IMR-90 (cell line): ENCODE measurements around the gene SLC18A2. TPM values are rescaled to one million over a fixed set of nuclear protein-coding genes. Genes with fewer than 3 reads are reported as not detected.

Source experiments
- ATAC-seq: fragments of 200-7000 bp; cut with Tn5 transposase; 2 replicates; pipeline ENCODE4 v1.9.1; 2020; ENCODE audit warnings: low read depth, mild to moderate bottlenecking, moderate library complexity
- BruUV-seq: library from RNA; stranded (reverse); fragments of 400-500 nt; replicated peaks from 2 replicates; lab custom pipeline; 2021; lab: Mats Ljungman, UMichigan
- CTCF ChIA-PET: fragments of 300-600 bp; formaldehyde crosslinking; extraction: SDS; loops from one replicate; lab custom pipeline; 2021; ENCODE audit warnings: antibody characterized with exemption; lab: Yijun Ruan, JAX
- POLR2A ChIA-PET: fragments of 300-600 bp; sonication (Branson Sonifier 250); formaldehyde crosslinking; loops from one replicate; lab custom pipeline; 2022; ENCODE audit warnings: antibody characterized with exemption; ENCODE audit not compliant: unreplicated experiment; lab: Charles Lee
- DNase-seq: peaks from one replicate; pipeline ENCODE4 v3.0.0; 2013
- H2AFZ ChIP-seq: replicated peaks from 2 replicates; pipeline ENCODE3; 2013; ENCODE audit warnings: low read length, mild to moderate bottlenecking; ENCODE audit not compliant: poor library complexity
- H2AK5ac ChIP-seq: 2 replicates; pipeline ENCODE4 v1.6.1; 2013; ENCODE audit warnings: low read depth, low read length, inconsistent platforms
- H2AK9ac ChIP-seq: replicated peaks from 2 replicates; pipeline ENCODE3; 2013; ENCODE audit warnings: mild to moderate bottlenecking, low read depth, low read length, moderate library complexity; ENCODE audit not compliant: poor library complexity
- H2BK120ac ChIP-seq: 2 replicates; pipeline ENCODE4 v1.6.1; 2013; ENCODE audit warnings: low read depth, low read length, inconsistent platforms
- H2BK15ac ChIP-seq: 3 replicates; pipeline ENCODE4 v1.6.1; 2013; ENCODE audit warnings: low read depth, low read length, inconsistent platforms
- H2BK20ac ChIP-seq: 2 replicates; pipeline ENCODE4 v1.6.1; 2013; ENCODE audit warnings: low read depth, mild to moderate bottlenecking, inconsistent platforms, low read length, moderate library complexity
- H2BK5ac ChIP-seq: 2 replicates; pipeline ENCODE4 v1.6.1; 2013; ENCODE audit warnings: mild to moderate bottlenecking, low read depth, low read length, inconsistent platforms; ENCODE audit not compliant: poor library complexity, severe bottlenecking
- H3K14ac ChIP-seq: replicated peaks from 2 replicates; pipeline ENCODE4 v1.6.1; 2013; ENCODE audit warnings: low read depth, low read length, inconsistent platforms
- H3K18ac ChIP-seq: 2 replicates; pipeline ENCODE4 v1.6.1; 2013; ENCODE audit warnings: low read depth, low read length, control low read depth
- H3K23ac ChIP-seq: 2 replicates; pipeline ENCODE4 v1.6.1; 2013; ENCODE audit warnings: low read depth, low read length, inconsistent platforms
- H3K27ac ChIP-seq: 2 replicates; pipeline ENCODE4 v1.5.1; 2013; ENCODE audit warnings: mild to moderate bottlenecking, control low read depth, low read length; ENCODE audit not compliant: insufficient read depth
- H3K27me3 ChIP-seq: 2 replicates; pipeline ENCODE4 v1.6.1; 2013; ENCODE audit warnings: low read length; ENCODE audit not compliant: control insufficient read depth, insufficient read depth
- H3K36me3 ChIP-seq: 2 replicates; pipeline ENCODE4 v1.6.1; 2013; ENCODE audit warnings: low read length, mixed read lengths; ENCODE audit not compliant: control insufficient read depth, insufficient read depth
- H3K4ac ChIP-seq: 2 replicates; pipeline ENCODE4 v1.6.1; 2013; ENCODE audit warnings: low read depth, low read length, inconsistent platforms
- H3K4me1 ChIP-seq: 2 replicates; pipeline ENCODE4 v1.6.1; 2013; ENCODE audit warnings: low read length, mixed read lengths; ENCODE audit not compliant: control insufficient read depth, insufficient read depth
- H3K4me2 ChIP-seq: 2 replicates; pipeline ENCODE4 v1.6.1; 2013; ENCODE audit warnings: low read depth, mild to moderate bottlenecking, control low read depth, low read length, moderate library complexity
- H3K4me3 ChIP-seq: 2 replicates; pipeline ENCODE4 v1.5.1; 2013; ENCODE audit warnings: low read depth, mild to moderate bottlenecking, control low read depth, low read length, moderate library complexity; ENCODE audit not compliant: insufficient read depth
- H3K56ac ChIP-seq: 2 replicates; pipeline ENCODE4 v1.6.1; 2013; ENCODE audit warnings: low read length, inconsistent platforms; ENCODE audit not compliant: insufficient read depth; ENCODE audit errors: extremely low read depth
- H3K79me1 ChIP-seq, 2 experiments: 2 replicates each; pipeline ENCODE4 v1.6.1; 2013; ENCODE audit warnings: low read length in 2 of 2, inconsistent platforms in 1 of 2, low read depth in 1 of 2
- H3K9ac ChIP-seq: 2 replicates; pipeline ENCODE4 v1.6.1; 2013; ENCODE audit warnings: low read depth, low read length, control low read depth
- H3K9me1 ChIP-seq: 2 replicates; pipeline ENCODE4 v1.6.1; 2013; ENCODE audit warnings: low read length, inconsistent platforms; ENCODE audit not compliant: insufficient read depth
- H3K9me3 ChIP-seq: 2 replicates; pipeline ENCODE4 v1.6.1; 2013; ENCODE audit warnings: low read length; ENCODE audit not compliant: control insufficient read depth, insufficient read depth
- H4K20me1 ChIP-seq: 2 replicates; pipeline ENCODE4 v1.6.1; 2013; ENCODE audit warnings: low read length, inconsistent platforms; ENCODE audit not compliant: insufficient read depth
- H4K5ac ChIP-seq: 2 replicates; pipeline ENCODE4 v1.6.1; 2013; ENCODE audit warnings: mild to moderate bottlenecking, low read depth, low read length, control low read depth
- H4K8ac ChIP-seq, 2 experiments: 2 replicates each; pipeline ENCODE4 v1.6.1; 2013; ENCODE audit warnings: low read depth in 2 of 2, low read length in 2 of 2, control low read depth in 1 of 2, inconsistent platforms in 1 of 2
- H4K91ac ChIP-seq: 2 replicates; pipeline ENCODE4 v1.6.1; 2013; ENCODE audit warnings: low read depth, low read length, inconsistent platforms; ENCODE audit not compliant: insufficient read depth
- MAZ ChIP-seq: IDR thresholded peaks from 2 replicates; pipeline ENCODE4 v1.6.1; 2012; ENCODE audit warnings: low read depth, mild to moderate bottlenecking, low read length, improper control_type of control experiment, moderate library complexity, borderline replicate concordance
- RAD21 ChIP-seq: IDR thresholded peaks from 2 replicates; pipeline ENCODE4 v1.6.1; 2012; ENCODE audit warnings: low read length, improper control_type of control experiment
- SMC3 ChIP-seq: fragments of 150-350 bp; IDR thresholded peaks from 2 replicates; pipeline ENCODE4 v1.6.1; 2016; ENCODE audit warnings: low read depth, mild to moderate bottlenecking, antibody characterized with exemption, low read length, moderate library complexity
- WGBS, 2 experiments: methylation state at CpG; one replicate each; pipeline versions ENCODE4 v1.1.5 to v1.1.7; 2013; ENCODE audit warnings: missing lambda C conversion rate in 2 of 2; ENCODE audit not compliant: insufficient read length in 1 of 2; ENCODE audit errors: extremely low coverage in 2 of 2; 5-methylcytosine and 5-hydroxymethylcytosine counted together
- dilution Hi-C: fragments of 300-500 bp; cut with HindIII; formaldehyde crosslinking; loops from one replicate; pipeline ENCODE4 v1.14.3; 2018; ENCODE audit warnings: low sequenced_read_pairs; ENCODE audit not compliant: unreplicated experiment
- in situ Hi-C: fragments of 300-500 bp; cut with MboI; formaldehyde crosslinking; loops from 3 replicates; pipeline ENCODE4 v1.14.3; 2019; ENCODE audit warnings: low sequenced_read_pairs, inconsistent platforms, mixed read lengths
- intact Hi-C: fragments of 100-400 bp; cut with micrococcal nuclease; formaldehyde crosslinking; loops from 2 replicates; pipeline ENCODE4 v1.10.0; 2022
- polyA plus RNA-seq, 3 experiments: library from polyadenylated mRNA; depleted of rRNA; stranded (reverse); fragments of >200 nt; gene quantifications; 2 replicates each; pipeline ENCODE4 v1.2.3, GENCODE V29; 2012; ENCODE audit warnings: low replicate concordance in 1 of 3
- total RNA-seq: library from RNA; depleted of rRNA; stranded (reverse); fragments of >200 nt; gene quantifications from 2 replicates; pipeline ENCODE4 v1.2.3, GENCODE V29; 2012
- TF ChIP-seq, protein P1 (sequence below): fragments of 150-350 bp; IDR thresholded peaks from 2 replicates; pipeline ENCODE4 v1.6.1; 2017; ENCODE audit warnings: mild to moderate bottlenecking, antibody characterized with exemption, low read length, low read depth

The SLC18A2 gene
- total and polyA plus RNA-seq, 2 of the 4 experiments (the other 2 are of a cell fraction), result not detected

GRCh38 chr10:117277675-117278074 lies 36.8 kb downstream of the SLC18A2 start:
- Histone ChIP-seq H3K14ac (no peak overlapping the region), H4K8ac (no peak overlapping the region), H3K4me1 (no peaks in the 10 kb centered on the region), H3K27ac (no peak overlapping the region), H3K36me3 (no peaks in the 10 kb centered on the region), H2AK5ac (no peak overlapping the region), H3K27me3 (no peaks in the 10 kb centered on the region), H4K20me1 (no peaks in the 10 kb centered on the region), H2AK9ac (no peak overlapping the region), H2BK15ac (no peak overlapping the region), H2BK120ac (no peak overlapping the region), H3K56ac (no peak overlapping the region), H3K79me1 (no peaks in the 10 kb centered on the region), H3K18ac (no peak overlapping the region), H2BK5ac (no peak overlapping the region), H3K23ac (no peak overlapping the region), H4K91ac (no peak overlapping the region), H4K5ac (no peak overlapping the region), H3K9me1 (no peaks in the 10 kb centered on the region), H3K9me3 (no peaks in the 10 kb centered on the region), H3K4ac (no peak overlapping the region), H3K4me2 (no peak overlapping the region), H3K9ac (no peak overlapping the region), H3K4me3 (no peak overlapping the region), H2BK20ac (no peak overlapping the region), H2AFZ (no peak overlapping the region)
- dilution Hi-C loops, result no loop called here
- in situ Hi-C loops, result no loop called here
- DNase-seq (no peak), ATAC-seq (no peak)
- no peak for TF ChIP-seq RAD21
- no peak for TF ChIP-seq MAZ
- TF ChIP-seq, protein P1, sequence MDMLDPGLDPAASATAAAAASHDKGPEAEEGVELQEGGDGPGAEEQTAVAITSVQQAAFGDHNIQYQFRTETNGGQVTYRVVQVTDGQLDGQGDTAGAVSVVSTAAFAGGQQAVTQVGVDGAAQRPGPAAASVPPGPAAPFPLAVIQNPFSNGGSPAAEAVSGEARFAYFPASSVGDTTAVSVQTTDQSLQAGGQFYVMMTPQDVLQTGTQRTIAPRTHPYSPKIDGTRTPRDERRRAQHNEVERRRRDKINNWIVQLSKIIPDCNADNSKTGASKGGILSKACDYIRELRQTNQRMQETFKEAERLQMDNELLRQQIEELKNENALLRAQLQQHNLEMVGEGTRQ, result no peak
- TF ChIP-seq SMC3, result no peak
- CTCF ChIA-PET, result interaction anchor here (1.8 kb wide), 1 partner anchor 15 kb away, joined by 4 read pairs; no protein-coding TSS in a partner anchor
- POLR2A ChIA-PET, result no interaction called here
- intact Hi-C loops, result no loop called here
- BruUV-seq, result no TSS peak
- WGBS, 2 experiments, result no CpG with 5 or more reads among the region's 2 CpGs
